NCI-H146 (cell line): Measurements from ENCODE around the gene CHST9.

Experiments
- DNase-seq: peaks from one replicate; lab custom pipeline; 2025; lab: John Stamatoyannopoulos, UW

The CHST9 gene

GRCh38 chr18:26864658-26865057 is 320.4 kb downstream of the CHST9 start:
- DNase-seq = no peak

- peak; percentile 30 for DNase-seq
Observed at GRCh38 chr18:26863921-26864497, 321.1 kb downstream of the CHST9 start.

DNA sequence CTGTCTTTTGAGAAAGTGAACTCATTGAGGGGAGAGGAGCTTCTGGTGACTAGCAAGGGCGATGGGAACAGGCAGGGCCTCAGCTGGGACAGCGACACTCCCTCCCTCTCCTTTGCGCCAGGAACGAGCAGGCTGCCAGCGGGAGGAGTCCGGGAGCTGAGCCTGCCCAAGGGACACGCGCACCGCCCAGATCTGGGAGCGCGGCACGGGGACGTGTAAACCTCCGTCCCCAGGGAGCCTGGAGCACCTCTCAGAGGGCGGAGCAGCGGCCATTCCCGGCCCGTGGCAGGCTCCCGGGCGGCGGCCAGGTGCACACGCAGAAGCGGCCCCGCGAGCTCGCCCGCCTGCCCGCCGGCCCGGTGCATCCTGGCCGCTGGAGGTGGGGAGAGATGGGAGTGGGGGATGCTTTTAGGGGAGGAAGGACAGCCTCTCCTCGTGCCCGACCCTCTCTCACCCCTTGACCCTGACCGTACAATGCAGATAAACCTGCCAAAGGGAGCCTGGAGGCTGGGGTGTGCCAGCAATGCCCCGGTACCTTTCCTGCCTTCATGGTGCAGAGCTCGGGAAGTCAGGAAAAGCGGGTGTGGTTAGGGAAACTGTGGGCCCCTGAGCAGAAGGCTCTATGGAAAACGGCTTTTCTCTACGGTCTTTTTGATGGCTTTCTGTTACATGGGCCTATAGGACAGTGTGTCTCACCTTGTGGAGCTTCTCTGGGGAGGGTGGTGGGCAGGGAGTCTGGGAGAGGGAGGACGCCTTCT is 321.8 kb downstream of the CHST9 start:
- peak; percentile 95 for DNase-seq

- no peak for DNase-seq
Observed at GRCh38 chr18:26862084-26862483, 323.0 kb downstream of the CHST9 start.
